Psoas muscle (tissue), 8 donors: ENCODE results near the gene NR2C2. TPM values are rescaled to one million over a fixed set of nuclear protein-coding genes. Genes with fewer than 3 reads are reported as not detected.

ENCODE experiments used
- ATAC-seq, 4 donors: fragments of 200-7000 bp; cut with Tn5 transposase; one replicate each; pipeline ENCODE4 v1.9.1; 2020; ENCODE audit warnings: moderate library complexity in 3 of 4, mild to moderate bottlenecking in 2 of 4
- DNase-seq, 2 donors: peaks; one replicate each; pipeline ENCODE4 v3.0.0-alpha.2; 2020
- H3K27ac ChIP-seq: fragments of 200-600 bp; one replicate; pipeline ENCODE4 v1.8.0; 2022
- H3K27me3 ChIP-seq, 3 donors: fragments of 200-600 bp in 1 of 3; one replicate each; pipeline versions ENCODE4 v1.6.1 to v1.8.0; 2013 to 2022; ENCODE audit warnings: low read length in 2 of 3, mild to moderate bottlenecking in 2 of 3, moderate library complexity in 1 of 3; ENCODE audit not compliant: insufficient read depth in 3 of 3
- H3K36me3 ChIP-seq, 2 donors: fragments of 200-600 bp in 1 of 2; one replicate each; pipeline versions ENCODE4 v1.6.1 to v1.8.0; 2013 to 2022; ENCODE audit warnings: low read depth in 1 of 2, mild to moderate bottlenecking in 1 of 2, moderate library complexity in 1 of 2; ENCODE audit not compliant: insufficient read depth in 1 of 2
- H3K4me1 ChIP-seq: fragments of 200-600 bp; one replicate; pipeline ENCODE4 v1.8.0; 2022
- H3K4me3 ChIP-seq: fragments of 200-600 bp; one replicate; pipeline ENCODE4 v1.8.0; 2022; ENCODE audit warnings: mild to moderate bottlenecking
- H3K9me3 ChIP-seq: fragments of 200-600 bp; one replicate; pipeline ENCODE4 v1.8.0; 2022
- CTCF ChIP-seq: fragments of 200-600 bp; IDR thresholded peaks from one replicate; pipeline ENCODE4 v1.8.0; 2022; ENCODE audit warnings: antibody characterized with exemption
- WGBS, 3 donors: extraction: QIAGEN DNeasy Blood & Tissue Kit; methylation state at CpG; one replicate each; pipeline versions ENCODE4 v1.1.6 to v1.1.7; 2013; 5-methylcytosine and 5-hydroxymethylcytosine counted together
- intact Hi-C, 2 donors: fragments of 100-400 bp; cut with DNase I; formaldehyde crosslinking; loops; one replicate each; pipeline versions ENCODE4 v1.11.0 to v1.14.2; 2022
- polyA plus RNA-seq, 3 donors: library from polyadenylated mRNA; stranded (reverse); fragments of 200-250 nt; gene quantifications; one replicate each; pipeline ENCODE4 v1.2.3, GENCODE V29; 2013
- total RNA-seq, 4 donors: library from RNA; stranded (reverse); fragmentation: NEBNext Ultra II Directional in 2 of 4; extraction: Animal tissue kit (Norgen Biotek cat#: 25700) in 2 of 4; gene quantifications; one replicate each; pipeline versions ENCODE4 v1.2.1 to v1.2.4, GENCODE V29; 2021 to 2023
- donor health status: healthy with polysubstance abuse.
- donor health status: DM: no; HTN: no; CAD: no; lungs with moderate emphysema.
- donor health status: Bipolar disorder and iron deficiency.
- donor health status: healthy.
- donor health status: DM: yes; HTN: yes; CAD: no.
- donor health status: DM: no; HTN: no; CAD: no.
- donor health status: DM: no; HTN: no; CAD: no.
- donor health status: DM: yes; HTN: yes; CAD: no.

NR2C2 gene
- total and polyA plus RNA-seq, 7 donors: 8.7 to 37.1 (median 28.3) TPM

- intact Hi-C loops: loop anchor here (5.0 kb wide), 4 partner anchors 59 to 149 kb away; partner anchors contain the start of gene RBSN (in 1 of the 2)
- WGBS, 3 donors: 2 to 3% (median 3%) methylated on average over 21 to 26 of the region's 26 CpGs
- no peak for ATAC-seq
Measured at GRCh38 chr3:14948609-14949038, 1.2 kb downstream of the NR2C2 start.

GRCh38 chr3:14949126-14949525, 1.7 kb downstream of the NR2C2 start:
- peaks cover 34% of the 10 kb centered on the region for H3K4me1 ChIP-seq
- 21 to 24% (median 23%) methylated on average over 5 of the region's 5 CpGs for WGBS, 3 donors

More at GRCh38 chr3:14948609-14949038, 1.2 kb downstream of the NR2C2 start:
- Histone ChIP-seq H3K27me3 (no peaks in the 10 kb centered on the region), H3K4me3 (peak overlapping the region; percentile 81), H3K9me3 (no peaks in the 10 kb centered on the region), H3K4me1 (peaks cover 34% of the 10 kb centered on the region), H3K36me3 (peaks cover 0 to 22% of the 10 kb centered on the region in 2 donors), H3K27ac (peak overlapping the region; percentile 95)
- TF ChIP-seq CTCF: no peak
- DNase-seq: no peak

GRCh38 chr3:14950274-14950673, 2.9 kb downstream of the NR2C2 start:
- Histone ChIP-seq H3K27me3 (no peaks in the 10 kb centered on the region), H3K4me3 (no peak overlapping the region), H3K36me3 (peaks cover 0 to 6% of the 10 kb centered on the region in 2 donors), H3K27ac (peak overlapping the region; percentile 95), H3K4me1 (peaks cover 34% of the 10 kb centered on the region), H3K9me3 (no peaks in the 10 kb centered on the region)
- ATAC-seq (no peak), DNase-seq (no peak)
- WGBS, 3 donors: 80 to 93% (median 90%) methylated on average over 2 of the region's 2 CpGs
- intact Hi-C loops: no loop called here
- no peak for TF ChIP-seq CTCF

More at GRCh38 chr3:14949126-14949525, 1.7 kb downstream of the NR2C2 start:
- intact Hi-C loops: loop anchor here (5.0 kb wide), 4 partner anchors 58 to 148 kb away; partner anchors contain the start of gene RBSN (in 1 of the 2)
- Histone ChIP-seq H3K9me3 (no peaks in the 10 kb centered on the region), H3K27me3 (no peaks in the 10 kb centered on the region), H3K27ac (peak overlapping the region; percentile 95), H3K36me3 (peaks cover 0 to 17% of the 10 kb centered on the region in 2 donors), H3K4me3 (peak overlapping the region; percentile 81)
- no peak for DNase-seq
- no peak for TF ChIP-seq CTCF
- no peak for ATAC-seq

GRCh38 chr3:14957153-14957552, 9.8 kb downstream of the NR2C2 start:
- no peak for TF ChIP-seq CTCF
- Histone ChIP-seq H3K9me3 (no peaks in the 10 kb centered on the region), H3K36me3 (peaks cover 0 to 14% of the 10 kb centered on the region in 2 donors), H3K4me1 (peaks cover 25% of the 10 kb centered on the region), H3K27ac (no peak overlapping the region), H3K4me3 (no peak overlapping the region), H3K27me3 (no peaks in the 10 kb centered on the region)
- 77 to 88% (median 85%) methylated on average over 1 of the region's 1 CpG for WGBS, 3 donors
- ATAC-seq (no peak), DNase-seq (no peak)
- intact Hi-C loops: no loop called here

- H3K4me3 ChIP-seq: no peak overlapping the region
- H3K27ac ChIP-seq: no peak overlapping the region
- intact Hi-C loops: no loop called here
- no peaks in the 10 kb centered on the region for H3K27me3 ChIP-seq
- TF ChIP-seq CTCF: no peak
- peaks cover 0 to 19% of the 10 kb centered on the region in 2 donors for H3K36me3 ChIP-seq
- H3K4me1 ChIP-seq: peaks cover 29% of the 10 kb centered on the region
- ATAC-seq (no peak), DNase-seq (no peak)
- 15 to 31% (median 16%) methylated on average over 1 of the region's 1 CpG for WGBS, 3 donors
- H3K9me3 ChIP-seq: no peaks in the 10 kb centered on the region
Measured at GRCh38 chr3:14957925-14958324, 10.5 kb downstream of the NR2C2 start.
